HG02678 (cell line): Measurements from ENCODE around the gene ANXA10.

Source experiments
- ATAC-seq: cut with Tn5 transposase; IDR thresholded peaks from one replicate; pipeline ENCODE4 v1.9.1; 2021; ENCODE audit warnings: mild to moderate bottlenecking, moderate library complexity; ENCODE audit not compliant: unreplicated experiment

The ANXA10 gene

DNA sequence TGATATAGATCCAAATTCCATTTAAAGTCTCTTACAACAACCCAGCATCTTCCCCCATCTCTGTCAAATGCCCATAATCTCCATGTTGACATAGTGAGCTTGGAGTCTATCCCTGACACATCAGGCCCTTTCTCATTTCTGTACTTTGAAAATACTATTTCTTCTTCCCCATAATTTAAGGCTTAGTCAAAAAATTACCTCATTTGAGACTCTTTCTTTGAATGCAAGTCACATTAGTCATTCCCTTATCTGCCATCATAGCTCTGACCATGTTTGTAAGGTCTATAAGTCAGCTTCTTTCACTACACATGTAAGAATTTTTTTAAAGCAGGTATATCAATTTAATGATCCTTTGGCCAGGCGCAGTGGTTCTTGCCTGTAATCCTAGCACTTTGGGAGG lies 126.3 kb downstream of the ANXA10 start:
- no peak for ATAC-seq

DNA sequence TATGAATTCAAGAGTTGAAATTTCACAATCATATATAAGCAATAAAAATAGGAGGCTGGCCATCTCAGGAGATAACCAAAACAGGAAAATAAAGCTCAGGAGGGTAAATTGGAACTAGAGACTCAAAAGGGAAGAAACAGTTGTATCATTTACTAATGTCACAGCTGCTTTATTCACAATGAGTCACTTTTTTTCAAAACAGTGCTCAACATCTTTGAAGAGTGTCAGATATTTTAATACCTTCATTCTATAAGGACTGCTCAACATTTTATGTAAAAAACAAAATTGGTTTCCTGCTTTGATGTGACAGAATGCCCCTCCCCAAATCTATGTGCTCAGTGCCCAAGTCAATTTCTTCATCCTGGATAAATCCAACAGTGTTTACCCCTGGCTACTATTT lies 128.6 kb downstream of the ANXA10 start:
- no peak for ATAC-seq

DNA sequence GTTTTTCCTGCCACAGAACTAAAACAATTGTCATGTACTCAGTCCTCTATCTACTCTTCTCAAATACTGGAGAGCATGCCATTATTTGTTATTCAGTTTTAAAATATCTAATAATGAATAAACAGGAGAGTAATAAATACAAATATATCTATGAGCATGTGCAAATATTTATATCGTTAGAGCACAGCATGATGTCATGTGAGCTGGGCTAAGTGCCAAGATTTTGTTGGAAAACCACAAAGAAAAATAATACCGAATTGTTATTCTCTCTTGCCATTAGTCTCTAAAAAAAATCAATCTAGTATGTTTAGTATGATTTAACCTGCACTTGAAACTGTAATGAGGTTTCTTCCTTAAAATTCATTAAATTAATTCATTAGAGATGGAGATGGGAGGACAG lies 129.0 kb downstream of the ANXA10 start:
- no peak for ATAC-seq
